DMS114 treated with DMSO at 0.1 percent for 48 hours (cell line): ENCODE measurements around the gene ZNF473.

ENCODE experiments used
- DNase-seq: peaks from one replicate; lab custom pipeline; 2025; ENCODE audit not compliant: unreplicated experiment; lab: John Stamatoyannopoulos, UW

Gene ZNF473

GRCh38 chr19:50025794-50026549 is at the start of gene ZNF473:
ZNF473 (plus strand) TSS chr19:50026005; CDS start chr19:50031083, 5,078 bp downstream.
- peak; percentile 91 for DNase-seq

- DNase-seq, result no peak
Measured at GRCh38 chr19:49976496-49976895, 49.3 kb upstream of the ZNF473 start.

GRCh38 chr19:49977076-49977475 is 48.7 kb upstream of the ZNF473 start:
- no peak for DNase-seq

GRCh38 chr19:49977881-49978280 is 47.9 kb upstream of the ZNF473 start:
- DNase-seq, result no peak

- no peak for DNase-seq
Measured at GRCh38 chr19:49978324-49978723, 47.5 kb upstream of the ZNF473 start.

- DNase-seq, result no peak
Measured at GRCh38 chr19:49981603-49982593, 43.9 kb upstream of the ZNF473 start.

GRCh38 chr19:49983645-49984229 is 42.1 kb upstream of the ZNF473 start:
- DNase-seq, result no peak

GRCh38 chr19:49984491-49984890 is 41.3 kb upstream of the ZNF473 start:
- DNase-seq, result no peak

GRCh38 chr19:49985871-49986270 is 39.9 kb upstream of the ZNF473 start:
- DNase-seq, result no peak

GRCh38 chr19:49986354-49986753 is 39.5 kb upstream of the ZNF473 start:
- DNase-seq, result no peak

GRCh38 chr19:49987159-49987698 is 38.6 kb upstream of the ZNF473 start:
- DNase-seq, result peak; percentile 18

GRCh38 chr19:49988007-49988406 is 37.8 kb upstream of the ZNF473 start:
- no peak for DNase-seq

GRCh38 chr19:49988433-49988832 is 37.4 kb upstream of the ZNF473 start:
- no peak for DNase-seq

GRCh38 chr19:49997709-49998108 is 28.1 kb upstream of the ZNF473 start:
- DNase-seq, result no peak

GRCh38 chr19:49999371-50000010 is 26.3 kb upstream of the ZNF473 start:
- no peak for DNase-seq

- no peak for DNase-seq
Measured at GRCh38 chr19:50000038-50000840, 25.6 kb upstream of the ZNF473 start.

GRCh38 chr19:50000841-50001557 is 24.8 kb upstream of the ZNF473 start:
- DNase-seq, result no peak

GRCh38 chr19:50001775-50002174 is 24.0 kb upstream of the ZNF473 start:
- no peak for DNase-seq

GRCh38 chr19:50002386-50002960 is 23.3 kb upstream of the ZNF473 start:
- no peak for DNase-seq
